HS-27A (cell line): ENCODE measurements around the gene LRRC37B.
"Not testable (repeated sequence)": the region's sequence is repeated elsewhere in the genome, so short reads cannot be mapped to it uniquely, and the experiment has no call there.

Experiments used
- DNase-seq: peaks from one replicate; pipeline ENCODE4 v3.0.0-alpha.2; 2012; ENCODE audit warnings: low read depth, missing footprints

LRRC37B gene

DNA sequence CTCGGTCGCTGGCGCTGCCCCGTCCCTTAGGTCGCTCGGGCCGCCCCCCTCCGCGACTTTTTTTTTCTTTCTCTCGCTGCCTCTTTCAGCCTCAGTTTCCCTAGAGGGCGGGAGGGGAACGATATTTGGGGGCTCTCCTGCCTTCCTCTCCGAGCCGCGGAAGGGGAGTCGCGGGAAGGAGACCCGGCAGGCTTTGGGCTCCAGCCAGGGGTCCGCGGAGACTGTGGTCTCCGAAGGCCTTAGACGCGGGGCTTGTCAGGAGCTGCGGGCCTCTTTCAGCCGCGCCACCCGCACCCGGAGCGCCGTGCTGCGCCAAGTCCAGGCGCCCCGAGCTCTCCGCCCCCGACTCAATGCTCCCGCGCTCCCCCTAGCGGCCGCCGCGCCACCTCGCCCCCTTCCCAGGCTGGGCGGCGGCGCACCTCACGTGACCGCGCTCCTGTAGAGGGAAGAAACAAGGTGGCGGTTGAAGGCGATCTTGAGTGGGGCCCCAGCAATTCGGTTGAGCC is at the start of gene LRRC37B:
Gene LRRC37B (plus strand): TSS at position 427 of the 506 bp plus-strand sequence. CDS start 14,010 bp downstream, outside the sequence.
- DNase-seq: peak; percentile 12

DNA sequence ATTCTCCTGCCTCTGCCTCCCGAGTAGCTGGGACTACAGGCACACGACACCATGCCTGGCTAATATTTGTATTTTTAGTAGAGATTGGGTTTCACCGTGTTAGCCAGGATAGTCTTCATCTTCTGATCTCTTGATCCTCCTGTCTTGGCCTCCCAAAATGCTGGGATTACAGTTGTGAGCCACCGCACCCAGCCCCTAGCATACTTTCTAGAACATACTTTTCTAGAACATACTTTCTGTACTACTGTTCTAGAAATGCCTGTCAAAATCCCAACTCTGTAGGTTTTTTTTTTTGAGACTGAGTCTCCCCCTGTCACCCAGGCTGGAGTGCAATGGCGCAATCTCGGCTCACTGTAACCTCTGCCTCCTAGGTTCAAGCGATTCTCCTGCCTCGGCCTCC is 43.1 kb upstream of the LRRC37B start:
- not testable (repeated sequence) for DNase-seq

DNA sequence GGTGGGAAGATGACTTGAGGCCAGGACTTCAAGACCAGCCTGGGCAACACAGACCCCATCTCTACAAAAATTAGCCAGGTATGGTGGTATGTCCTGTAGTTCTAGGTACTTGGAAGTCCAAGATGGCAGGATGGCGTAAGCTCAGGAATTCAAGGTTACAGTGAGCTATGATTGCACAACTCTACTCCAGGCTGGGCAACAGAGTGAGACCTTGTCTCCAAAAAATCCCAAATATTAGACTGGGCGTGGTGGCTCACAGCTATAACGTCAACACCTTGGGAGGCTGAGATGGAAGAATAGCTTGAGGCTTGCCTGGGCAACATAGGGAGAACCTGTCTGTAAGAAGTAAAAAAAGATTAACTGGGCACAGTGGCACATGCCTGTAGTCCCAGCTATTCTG is 39.5 kb upstream of the LRRC37B start:
- DNase-seq: no peak

DNA sequence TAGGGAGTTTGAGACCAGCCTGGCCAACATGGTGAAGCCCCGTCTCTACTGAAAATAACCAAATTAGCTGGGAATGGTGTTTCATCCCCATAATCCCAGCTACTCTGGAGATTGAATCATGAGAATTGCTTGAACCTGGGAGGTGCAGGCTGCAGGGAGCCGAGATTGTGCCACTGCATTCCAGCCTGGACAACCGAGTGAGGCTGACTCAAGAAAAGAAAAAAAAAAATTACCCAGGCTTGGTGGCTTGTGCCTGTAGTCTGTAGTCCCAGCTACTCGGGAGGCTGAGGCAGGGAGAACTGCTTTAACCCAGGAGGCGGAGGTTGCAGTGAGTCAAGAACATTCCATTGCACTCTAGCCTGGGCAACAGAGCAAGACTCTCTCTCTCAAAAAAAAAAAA is 36.8 kb upstream of the LRRC37B start:
- DNase-seq: not testable (repeated sequence)

DNA sequence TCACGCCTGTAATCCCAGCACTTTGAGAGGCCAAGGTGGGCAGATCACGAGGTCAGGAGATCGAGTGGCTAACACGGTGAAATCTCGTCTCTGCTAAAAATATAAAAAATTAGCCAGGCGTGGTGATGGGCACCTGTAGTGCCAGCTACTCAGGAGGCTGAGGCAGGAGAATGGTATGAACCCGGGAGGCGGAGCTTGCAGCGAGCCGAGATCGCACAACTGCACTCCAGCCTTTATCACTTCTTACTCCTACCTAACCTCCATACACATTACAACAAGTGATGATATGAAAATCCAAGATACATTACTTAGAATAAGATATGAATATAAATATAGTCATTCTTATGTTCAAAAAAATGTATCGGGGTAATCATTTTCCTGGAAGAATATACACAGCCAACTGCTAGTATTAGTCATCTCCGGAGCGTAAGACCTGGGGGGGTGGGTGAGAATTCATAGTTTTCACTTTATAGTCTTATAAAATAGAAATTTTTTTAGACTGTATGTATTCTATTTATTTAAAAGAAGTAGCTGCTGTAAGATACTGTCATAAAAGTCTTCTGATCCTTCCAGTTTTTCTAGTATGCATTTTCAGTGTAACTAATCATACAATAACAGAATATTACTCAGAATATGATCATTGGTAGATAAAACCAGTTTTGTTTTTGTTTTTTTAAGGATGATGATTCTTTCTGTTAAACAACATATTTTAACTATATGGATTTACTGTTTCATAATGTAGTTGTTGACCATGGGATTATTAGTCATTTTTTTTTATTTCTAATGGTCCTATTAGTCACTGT is 32.7 kb upstream of the LRRC37B start:
- not testable (repeated sequence) for DNase-seq

DNA sequence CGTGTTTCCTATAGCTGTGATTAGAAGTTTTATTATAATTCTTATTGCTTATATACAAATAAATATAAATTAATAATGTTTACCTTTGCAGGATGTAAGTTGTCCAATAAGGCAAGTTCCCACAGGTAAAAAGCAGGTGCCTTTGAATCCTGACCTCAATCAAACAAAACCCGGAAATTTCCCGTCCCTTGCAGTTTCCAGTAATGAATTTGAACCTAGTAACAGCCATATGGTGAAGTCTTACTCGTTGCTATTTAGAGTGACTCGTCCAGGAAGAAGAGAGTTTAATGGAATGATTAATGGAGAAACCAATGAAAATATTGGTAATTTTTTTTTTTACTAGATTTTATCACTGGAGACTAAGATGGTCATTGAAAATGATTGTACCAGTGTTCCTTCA is 31.8 kb upstream of the LRRC37B start:
- not testable (repeated sequence) for DNase-seq

DNA sequence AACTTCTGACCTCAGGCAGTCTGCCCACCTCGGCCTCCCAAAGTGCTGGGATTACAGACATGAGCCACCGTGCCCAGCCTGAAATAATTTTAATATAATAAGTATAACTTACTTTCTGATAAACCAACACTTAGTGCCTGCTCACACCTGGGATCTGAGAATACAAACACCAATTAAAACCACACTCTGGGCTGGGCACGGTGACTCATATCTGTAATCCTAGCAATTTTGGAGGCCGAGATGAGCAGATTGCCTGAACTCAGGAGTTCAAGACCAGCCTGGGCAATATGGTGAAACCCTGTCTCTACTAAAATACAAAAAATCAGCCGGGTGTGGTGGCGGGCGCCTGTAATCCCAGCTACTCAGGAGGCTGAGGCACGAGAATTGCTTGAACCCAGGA is 15.4 kb upstream of the LRRC37B start:
- DNase-seq: not testable (repeated sequence)

DNA sequence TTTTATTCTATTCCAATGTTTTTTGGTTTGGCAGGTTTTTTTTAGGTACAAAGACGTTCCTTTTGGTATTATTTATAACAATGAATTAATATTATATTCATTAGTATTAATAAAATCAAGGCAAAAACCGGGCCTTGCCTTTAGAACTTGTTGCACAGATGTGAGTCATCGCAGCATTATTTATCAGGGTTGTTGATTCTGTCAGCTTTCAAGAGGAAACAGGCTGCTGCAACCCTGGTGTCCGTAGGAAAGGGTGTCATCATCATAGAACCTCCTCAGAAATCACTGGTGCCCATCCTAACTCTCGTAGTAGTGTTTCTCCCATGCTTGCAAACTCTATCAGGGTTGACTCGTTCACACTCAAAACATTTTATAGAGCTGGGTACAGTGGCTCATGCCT is 10.2 kb upstream of the LRRC37B start:
- no peak for DNase-seq

DNA sequence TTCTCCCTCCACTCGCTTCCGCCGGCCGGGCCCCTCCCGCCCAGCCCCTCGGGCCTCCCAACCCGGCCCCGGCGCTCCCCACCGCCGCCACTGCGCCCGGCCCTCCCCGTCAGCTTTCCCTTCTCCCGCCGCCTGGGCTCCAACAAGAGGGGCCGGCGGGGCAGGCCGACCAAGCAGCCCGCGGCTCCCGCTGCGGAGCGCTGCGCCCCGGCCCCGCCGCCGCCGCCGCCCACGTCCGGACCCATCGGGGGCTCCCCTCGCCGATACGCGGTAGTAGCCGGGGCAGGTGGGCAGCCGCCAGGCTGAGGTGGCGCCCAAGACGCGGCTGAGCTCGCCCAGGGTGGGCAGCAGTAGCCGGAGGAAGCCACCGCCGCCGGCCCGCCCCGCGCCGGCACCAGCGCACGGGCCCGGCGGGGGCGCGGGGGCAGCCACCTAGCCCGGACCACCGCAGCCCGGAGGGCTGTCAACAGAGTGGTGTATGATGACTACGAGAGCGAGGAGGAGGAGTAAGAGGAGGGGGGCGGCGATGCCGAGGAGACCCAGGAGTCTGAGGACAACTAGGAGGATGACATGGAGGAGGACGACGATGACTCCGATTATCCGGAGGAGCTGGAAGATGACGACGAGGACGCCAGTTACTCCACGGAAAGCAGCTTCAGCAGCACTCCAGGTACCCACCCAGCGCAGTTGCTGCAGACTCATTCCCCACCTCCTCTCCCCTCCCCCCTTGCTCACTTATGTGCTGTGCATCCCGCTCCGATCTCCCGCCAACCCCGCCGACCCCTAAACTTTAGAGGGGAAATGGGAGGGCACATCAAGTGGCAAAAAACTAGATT is 498 bp downstream of the LRRC37B start:
- DNase-seq: no peak

DNA sequence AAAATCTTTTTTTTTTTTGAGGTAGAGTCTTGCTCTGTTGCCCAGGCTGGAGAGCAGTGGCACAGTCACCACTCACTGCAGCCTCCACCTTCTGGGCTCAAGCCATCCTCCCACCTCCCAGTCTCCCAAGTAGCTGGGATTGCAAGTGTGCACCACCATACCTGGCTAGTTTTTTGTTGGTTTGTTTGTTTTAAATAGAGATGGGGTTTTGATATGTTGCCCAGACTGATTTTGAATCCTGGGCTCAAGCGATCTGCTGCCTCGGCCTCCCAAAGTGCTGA is 2.0 kb downstream of the LRRC37B start:
- DNase-seq: no peak

DNA sequence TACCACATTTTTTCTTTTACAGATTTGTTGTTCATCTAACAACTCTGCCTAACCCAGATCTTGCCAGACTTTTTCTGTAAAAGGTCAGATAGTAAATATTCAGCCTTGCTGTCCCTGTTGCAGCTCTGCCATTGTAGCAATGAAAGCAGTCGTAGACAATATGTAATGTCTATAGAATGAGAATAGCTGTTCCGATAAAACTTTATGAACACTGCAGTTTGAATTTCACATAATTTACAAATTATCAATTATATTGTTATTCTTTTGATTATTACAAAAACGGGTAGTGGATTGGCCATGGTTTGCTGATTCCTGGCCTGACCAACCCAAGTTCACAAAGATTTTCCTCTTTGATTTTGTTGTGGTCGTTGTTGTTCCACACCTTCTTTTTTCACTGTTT is 2.9 kb downstream of the LRRC37B start:
- DNase-seq: no peak

DNA sequence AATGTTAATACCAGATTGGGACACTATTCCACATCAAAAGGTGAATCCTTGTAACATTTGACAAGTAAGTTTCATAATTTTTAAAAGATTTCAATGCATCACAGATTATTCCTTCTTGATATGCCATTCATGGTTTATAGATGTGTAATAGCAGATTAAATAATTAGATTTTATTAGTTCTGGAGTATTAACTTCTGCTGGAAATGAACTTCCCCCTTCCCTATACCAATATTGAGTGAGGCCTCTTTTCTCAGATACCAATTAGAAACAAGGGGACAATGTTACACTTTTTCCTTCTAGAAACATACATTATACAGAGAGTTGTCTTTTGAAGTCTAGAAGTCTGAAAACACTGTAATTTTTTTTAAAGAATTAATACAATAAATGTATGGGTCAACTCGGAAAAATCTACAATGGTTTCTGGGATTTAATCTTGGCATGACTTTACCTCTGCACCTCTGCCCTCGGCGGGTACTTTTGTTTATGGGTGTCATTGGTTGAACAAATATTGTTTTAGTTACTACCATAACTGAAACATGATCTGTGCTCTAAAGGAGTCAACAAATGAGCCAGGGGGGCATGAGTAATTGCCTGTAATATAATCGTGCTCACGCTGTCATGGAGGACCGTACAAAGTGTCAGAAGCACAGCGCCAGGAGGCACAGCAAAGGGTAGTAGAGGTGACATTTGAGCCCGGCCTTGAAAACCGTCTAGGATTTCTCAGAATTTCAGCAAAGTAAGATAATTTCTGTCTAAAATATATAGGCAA is 8.2 kb downstream of the LRRC37B start:
- DNase-seq: no peak

DNA sequence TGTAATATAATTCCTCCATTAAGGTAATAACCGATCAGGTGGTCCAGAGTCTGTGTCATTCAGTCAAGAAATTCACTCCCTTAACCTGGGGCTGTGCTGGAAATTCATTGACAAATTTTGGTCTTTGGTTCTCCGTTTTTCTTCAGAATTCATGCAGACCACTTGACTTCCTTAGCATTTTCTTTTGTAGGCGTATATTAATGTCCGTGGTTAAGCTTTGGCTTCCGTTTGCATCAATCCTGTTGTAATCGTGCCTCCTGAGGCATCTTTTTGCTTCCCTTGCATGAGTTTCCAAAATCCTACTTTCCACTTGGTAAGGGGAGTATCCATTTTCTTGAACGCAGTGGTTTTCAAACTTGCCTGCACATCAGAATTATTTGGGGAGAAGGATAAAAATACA is 9.0 kb downstream of the LRRC37B start:
- DNase-seq: no peak

DNA sequence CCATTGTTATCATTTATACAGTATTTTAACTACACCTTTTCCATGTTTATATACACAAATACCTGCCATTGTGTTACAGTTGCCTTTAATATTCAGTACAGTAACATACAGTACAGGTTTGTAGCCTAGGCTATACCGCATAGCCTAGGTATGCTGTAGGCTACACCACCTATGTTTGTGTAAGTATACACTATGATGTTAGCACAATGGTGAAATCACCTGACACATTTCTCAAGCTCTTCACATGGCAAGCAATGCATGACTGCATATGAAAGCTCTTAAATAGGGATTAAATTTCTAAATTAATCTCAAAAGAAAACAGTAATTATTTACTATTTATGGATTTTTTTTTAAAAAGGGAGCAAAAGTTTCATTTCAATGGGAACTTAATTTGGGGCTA is 12.0 kb downstream of the LRRC37B start:
- no peak for DNase-seq

DNA sequence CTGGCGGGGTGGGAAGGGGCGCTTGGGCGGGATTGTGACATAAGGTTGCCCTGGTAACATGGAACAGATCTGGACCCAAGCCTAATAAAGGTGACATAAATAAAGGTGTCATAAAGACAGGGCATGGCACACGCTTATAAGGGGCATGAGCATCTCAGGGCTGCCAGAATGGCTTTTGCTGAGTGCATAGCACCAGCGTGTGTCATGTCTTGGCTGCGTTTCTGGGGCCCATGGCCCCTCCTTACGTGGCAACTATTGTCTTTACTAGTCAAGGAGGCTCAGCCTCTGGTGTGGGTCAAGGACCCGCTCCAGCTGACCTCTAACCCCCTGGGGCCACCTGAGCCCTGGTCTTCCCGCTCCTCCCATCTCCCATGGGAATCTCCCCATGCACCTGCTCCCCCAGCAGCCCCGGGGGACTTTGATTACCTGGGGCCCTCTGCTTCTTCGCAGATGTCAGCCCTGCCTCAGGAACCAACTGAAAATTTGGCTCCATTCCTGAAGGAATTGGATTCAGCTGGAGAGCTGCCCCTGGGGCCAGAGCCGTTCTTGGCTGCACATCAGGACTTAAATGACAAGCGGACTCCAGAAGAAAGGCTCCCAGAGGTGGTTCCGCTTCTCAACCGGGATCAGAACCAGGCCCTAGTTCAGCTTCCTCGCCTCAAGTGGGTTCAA is 13.9 kb downstream of the LRRC37B start:
- no peak for DNase-seq

DNA sequence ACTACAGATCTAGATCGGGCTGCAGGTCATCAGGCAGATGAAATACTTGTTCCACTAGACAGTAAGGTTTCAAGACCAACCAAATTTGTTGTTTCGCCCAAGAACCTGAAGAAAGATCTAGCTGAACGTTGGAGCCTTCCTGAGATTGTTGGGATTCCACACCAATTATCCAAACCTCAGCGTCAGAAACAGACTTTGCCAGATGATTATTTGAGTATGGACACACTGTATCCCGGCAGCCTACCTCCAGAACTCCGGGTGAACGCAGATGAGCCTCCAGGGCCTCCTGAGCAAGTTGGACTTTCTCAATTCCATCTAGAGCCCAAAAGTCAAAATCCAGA is 14.4 kb downstream of the LRRC37B start:
- no peak for DNase-seq

DNA sequence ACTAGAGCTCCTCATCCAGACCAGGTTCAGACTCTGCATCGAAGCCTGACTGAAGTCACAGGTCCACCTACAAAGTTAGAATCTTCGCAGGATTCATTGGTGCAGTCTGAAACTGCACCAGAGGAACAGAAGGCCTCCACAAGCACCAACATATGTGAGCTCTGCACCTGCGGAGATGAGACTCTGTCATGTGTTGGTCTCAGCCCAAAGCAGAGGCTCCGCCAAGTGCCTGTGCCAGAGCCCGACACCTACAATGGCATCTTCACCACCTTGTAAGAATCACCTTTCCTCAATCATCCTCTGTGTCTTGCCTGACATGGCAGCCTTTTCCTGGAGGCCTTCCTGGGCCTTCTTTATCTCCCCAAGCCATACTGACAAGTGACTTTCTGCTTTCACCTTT is 15.4 kb downstream of the LRRC37B start:
- DNase-seq: not testable (repeated sequence)

DNA sequence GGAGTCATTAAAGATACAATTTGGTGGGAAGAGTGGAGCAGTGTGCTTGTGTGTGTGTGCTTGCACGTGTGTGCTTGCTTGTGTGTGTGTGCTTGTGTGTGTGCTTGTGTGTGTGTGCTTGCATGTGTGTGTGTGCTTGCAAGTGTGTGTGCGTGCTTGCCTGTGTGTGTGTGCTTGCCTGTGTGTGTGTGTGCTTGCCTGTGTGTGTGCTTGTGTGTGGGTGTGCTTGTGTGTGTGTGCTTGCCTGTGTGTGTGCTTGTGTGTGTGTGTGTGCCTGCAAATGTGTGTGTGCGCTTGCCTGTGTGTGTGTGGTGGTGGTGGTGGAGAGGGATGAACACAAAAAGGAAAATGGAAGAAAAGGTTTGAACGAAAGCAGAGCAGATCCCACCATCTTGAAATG is 20.1 kb downstream of the LRRC37B start:
- DNase-seq: not testable (repeated sequence)

DNA sequence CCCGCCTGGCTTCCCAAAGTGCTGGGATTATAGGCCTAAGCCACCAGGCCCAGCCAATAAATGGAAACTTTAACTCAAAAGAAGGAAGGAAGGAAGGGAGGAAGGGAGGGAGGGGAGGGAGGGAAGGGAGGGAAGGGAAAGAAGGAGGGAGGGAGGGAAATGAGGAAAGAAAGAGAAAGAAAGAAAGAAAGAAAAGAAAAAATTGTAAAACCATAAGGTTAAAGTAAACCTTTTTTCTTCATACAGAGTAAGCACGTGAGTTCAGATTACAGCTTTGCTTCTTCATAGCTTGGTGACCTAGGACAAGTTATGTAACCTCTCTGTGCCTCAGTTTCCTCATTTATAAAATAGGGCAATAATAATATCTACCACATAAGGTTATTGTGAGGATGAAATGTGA is 26.0 kb downstream of the LRRC37B start:
- no peak for DNase-seq

DNA sequence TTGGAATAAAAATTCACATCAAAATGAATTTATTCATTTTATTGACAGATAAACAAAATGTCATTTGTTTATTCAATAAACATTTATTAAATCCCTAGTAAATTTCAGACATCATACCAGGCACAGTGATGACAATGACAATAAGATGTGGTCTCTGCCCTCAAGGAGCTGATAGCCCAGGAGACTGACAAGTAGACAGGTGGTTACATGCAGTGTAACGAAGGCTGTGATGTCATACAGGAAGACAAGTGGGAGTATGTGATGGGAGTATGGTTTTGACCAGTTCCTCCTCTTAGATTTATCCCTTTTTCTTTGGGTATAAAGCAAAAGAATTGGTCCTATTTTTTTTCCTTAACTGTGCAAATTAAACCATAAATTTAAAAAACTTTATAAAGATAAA is 26.6 kb downstream of the LRRC37B start:
- DNase-seq: not testable (repeated sequence)

DNA sequence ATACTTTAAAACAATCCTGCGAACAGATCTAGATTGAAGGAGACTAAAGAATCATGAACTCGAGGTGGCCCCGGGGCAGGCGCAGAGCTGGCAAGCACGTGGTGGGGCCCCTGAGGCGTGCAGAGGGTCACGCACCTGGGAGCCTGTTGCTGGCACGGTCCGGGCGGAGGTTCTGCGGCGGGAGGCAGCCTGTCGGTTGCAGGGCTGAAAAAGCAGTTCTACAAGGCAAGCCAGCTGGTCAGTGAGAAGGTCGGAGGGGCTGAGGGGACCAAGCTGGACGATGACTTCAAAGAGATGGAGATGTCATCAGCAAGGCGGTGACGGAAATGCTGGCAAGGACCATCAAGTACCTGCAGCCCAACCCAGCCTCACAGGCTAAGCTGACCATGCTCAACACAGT is 33.1 kb downstream of the LRRC37B start:
- not testable (repeated sequence) for DNase-seq

DNA sequence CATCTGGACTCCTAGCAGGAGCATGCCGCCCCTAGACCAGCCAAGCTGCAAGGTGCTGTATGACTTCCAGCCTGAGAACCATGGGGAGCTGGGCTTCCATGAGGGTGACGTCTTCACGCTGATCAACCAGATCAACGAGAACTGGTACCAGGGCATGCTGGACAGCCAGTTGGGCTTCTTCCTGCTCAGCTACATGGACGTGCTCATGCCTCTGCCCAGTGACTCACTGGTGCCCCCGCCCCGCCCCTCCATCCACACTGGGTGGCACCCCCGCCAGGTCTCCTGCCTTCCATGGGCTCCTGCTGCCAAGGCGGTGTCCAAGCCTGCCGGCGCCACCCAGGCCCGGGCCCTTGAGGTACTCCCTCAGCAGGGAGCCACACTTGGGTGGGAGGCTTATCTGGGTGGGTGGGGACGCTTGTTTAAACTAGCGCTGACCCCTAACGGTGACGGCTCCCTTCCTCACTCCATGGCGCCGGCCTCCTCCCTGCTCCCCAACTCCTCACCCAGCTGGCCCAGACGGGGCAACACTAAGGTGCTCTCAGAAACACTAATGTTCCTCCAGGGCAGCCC is 34.2 kb downstream of the LRRC37B start:
- not testable (repeated sequence) for DNase-seq
